GM19438 (cell line): Measurements from ENCODE around the gene VAMP2.
A peak's percentile ranks its signal among the peaks of the same experiment; 100 is the strongest.

ENCODE experiments used
- ATAC-seq: cut with Tn5 transposase; IDR thresholded peaks from one replicate; pipeline ENCODE4 v1.9.1; 2021; ENCODE audit warnings: low read depth; ENCODE audit not compliant: unreplicated experiment

VAMP2 gene

GRCh38 chr17:8162233-8162996, at the start of gene VAMP2:
Gene VAMP2 (minus strand): TSS chr17:8162948. CDS start chr17:8162879, 69 bp downstream.
- no peak for ATAC-seq

- no peak for ATAC-seq
Observed at GRCh38 chr17:8210761-8211458, 48.2 kb upstream of the VAMP2 start.

- peak; percentile 75 for ATAC-seq
Observed at GRCh38 chr17:8209907-8210760, 47.4 kb upstream of the VAMP2 start, which contains the start of gene AURKB. Gene AURKB (minus strand): TSS chr17:8210575. CDS start chr17:8210224, 351 bp downstream.

- ATAC-seq = no peak
Observed at GRCh38 chr17:8206536-8206935, 43.8 kb upstream of the VAMP2 start.

- ATAC-seq = no peak
Observed at GRCh38 chr17:8204761-8205555, 42.2 kb upstream of the VAMP2 start.

GRCh38 chr17:8192070-8192815, 29.5 kb upstream of the VAMP2 start:
- ATAC-seq = no peak

- ATAC-seq = no peak
Observed at GRCh38 chr17:8190506-8190905, 27.8 kb upstream of the VAMP2 start.

GRCh38 chr17:8189711-8190477, 27.1 kb upstream of the VAMP2 start, which contains the start of gene BORCS6:
Gene BORCS6 (minus strand): TSS chr17:8190180. CDS start chr17:8190140, 40 bp downstream.
- peak; percentile 51 for ATAC-seq

- no peak for ATAC-seq
Observed at GRCh38 chr17:8189041-8189710, 26.4 kb upstream of the VAMP2 start.

GRCh38 chr17:8188263-8188839, 25.6 kb upstream of the VAMP2 start:
- ATAC-seq = no peak

GRCh38 chr17:8187517-8188262, 24.9 kb upstream of the VAMP2 start:
- peak; percentile 22 for ATAC-seq

GRCh38 chr17:8186787-8187516, 24.2 kb upstream of the VAMP2 start:
- peak; percentile 9 for ATAC-seq

- no peak for ATAC-seq
Observed at GRCh38 chr17:8186446-8186786, 23.7 kb upstream of the VAMP2 start.

GRCh38 chr17:8185582-8186445, 23.1 kb upstream of the VAMP2 start:
- no peak for ATAC-seq

- ATAC-seq = no peak
Observed at GRCh38 chr17:8176998-8177731, 14.4 kb upstream of the VAMP2 start.
